ENCODE results near the gene NFKBIE. TPM values are rescaled to one million over a fixed set of nuclear protein-coding genes. Genes with fewer than 3 reads are reported as not detected.
A peak's percentile ranks its signal among the peaks of the same experiment; 100 is the strongest.

The NFKBIE gene
- total and polyA plus RNA-seq, 2 of the 13 experiments (the other 11 are each of a cell fraction or from before 2014, with no cell fraction given) = 6.7 to 14.5 TPM

- TF ChIP-seq ZNF224 (CRISPR knock-in tag; IDR thresholded peaks at IDR 0.05) = no peak; the same call in 1 of the 2 replicates
- TF ChIP-seq PRDM10 (CRISPR knock-in tag; IDR thresholded peaks at IDR 0.05; ENCODE audit: low read depth) = no peak
- TF ChIP-seq ZMAT3 (CRISPR knock-in tag; conservative IDR thresholded peaks at IDR 0.05) = peak; percentile 90
- no peak for TF ChIP-seq XBP1 (CRISPR knock-in tag; IDR thresholded peaks at IDR 0.05)
- TF ChIP-seq ZEB1 (IDR thresholded peaks at IDR 0.05; ENCODE audit: insufficient replicate concordance, low read depth) = no peak
- no peak for TF ChIP-seq MIER3 (CRISPR knock-in tag; IDR thresholded peaks at IDR 0.05; ENCODE audit: borderline replicate concordance)
- TF ChIP-seq XRCC5 (optimal IDR thresholded peaks at IDR 0.05; ENCODE audit: low read length) = peak; percentile 90
- TF ChIP-seq ZBTB20 (CRISPR knock-in tag; IDR thresholded peaks at IDR 0.05; ENCODE audit: borderline replicate concordance, low read depth) = no peak
- TF ChIP-seq UBTF (CRISPR knock-in tag; IDR thresholded peaks at IDR 0.05) = peak; percentile 66
- no peak for TF ChIP-seq ZNF562 (CRISPR knock-in tag; IDR thresholded peaks at IDR 0.05; ENCODE audit: borderline replicate concordance)
- TF ChIP-seq ZNF160 (CRISPR knock-in tag; IDR thresholded peaks at IDR 0.05) = no peak
- no peak for TF ChIP-seq ZBTB44 (CRISPR knock-in tag; IDR thresholded peaks at IDR 0.05)
- TF ChIP-seq ZNF792 (CRISPR knock-in tag; IDR thresholded peaks at IDR 0.05) = no peak
- TF ChIP-seq ZBTB46 (CRISPR knock-in tag; IDR thresholded peaks at IDR 0.05; ENCODE audit: borderline replicate concordance) = no peak
- no peak for TF ChIP-seq ATM (IDR thresholded peaks at IDR 0.05; ENCODE audit: borderline replicate concordance)
- no peak for TF ChIP-seq ZNF530 (CRISPR knock-in tag; IDR thresholded peaks at IDR 0.05; ENCODE audit: low read depth)
- no peak for TF ChIP-seq BHLHE40 (IDR thresholded peaks at IDR 0.05; ENCODE audit: low read length)
Observed at GRCh38 chr6:44217332-44218143, 47.8 kb downstream of the NFKBIE start (continued).

Data from HepG2 (cell line).